ENCODE data around the gene LPGAT1. TPM values are rescaled to one million over a fixed set of nuclear protein-coding genes. Genes with fewer than 3 reads are reported as not detected.

The LPGAT1 gene
- polyA plus RNA-seq, 1 donor = 222 TPM

DNA sequence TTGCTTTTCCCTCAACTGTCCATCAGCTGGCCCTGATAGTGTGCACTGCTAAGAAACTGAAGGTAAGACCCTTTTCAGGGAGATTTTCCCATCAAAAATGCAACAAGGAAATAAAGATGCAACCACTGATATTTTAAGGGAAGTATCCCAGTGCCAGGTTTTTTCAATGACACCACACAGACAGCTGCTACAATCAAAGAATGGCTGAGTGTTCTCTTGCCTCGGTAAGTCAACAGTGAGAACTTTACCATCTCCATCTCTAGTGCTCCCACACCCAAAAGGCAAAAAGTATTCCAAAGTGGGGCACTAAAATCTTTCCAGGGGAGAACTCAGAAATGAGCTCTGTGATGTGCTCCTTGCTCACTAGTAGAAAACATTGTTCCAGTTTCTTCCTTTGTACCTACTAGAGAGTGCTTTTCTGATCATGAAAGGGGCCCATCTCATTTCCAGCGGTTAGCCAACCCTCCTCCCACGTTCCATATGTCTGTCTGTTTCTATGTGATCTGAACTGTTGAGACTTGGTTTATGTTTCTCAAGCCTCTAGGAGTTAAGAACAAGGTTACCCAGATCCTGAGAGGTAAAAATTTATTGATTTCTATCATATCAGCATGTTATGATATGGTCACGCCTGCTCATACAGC is 87.6 kb downstream of the LPGAT1 start:
- Histone ChIP-seq H3K27me3 (ENCODE audit: control insufficient read depth, insufficient read depth, low read length) (no peaks in the 10 kb centered on the region), H3K4me3 (ENCODE audit: low read length) (no peak overlapping the region), H3K27ac (ENCODE audit: low read length) (no peak overlapping the region), H3K9me3 (ENCODE audit: control insufficient read depth, low read depth, low read length) (no peaks in the 10 kb centered on the region), H3K36me3 (ENCODE audit: control insufficient read depth, insufficient read depth, low read length) (peaks cover 7% of the 10 kb centered on the region), H3K4me1 (ENCODE audit: control insufficient read depth, insufficient read depth, low read length) (no peaks in the 10 kb centered on the region)
- DNase-seq = no peak
- WGBS (ENCODE audit: insufficient coverage, low lambda C conversion rate) = no CpG with 5 or more reads among the region's 4 CpGs

DNA sequence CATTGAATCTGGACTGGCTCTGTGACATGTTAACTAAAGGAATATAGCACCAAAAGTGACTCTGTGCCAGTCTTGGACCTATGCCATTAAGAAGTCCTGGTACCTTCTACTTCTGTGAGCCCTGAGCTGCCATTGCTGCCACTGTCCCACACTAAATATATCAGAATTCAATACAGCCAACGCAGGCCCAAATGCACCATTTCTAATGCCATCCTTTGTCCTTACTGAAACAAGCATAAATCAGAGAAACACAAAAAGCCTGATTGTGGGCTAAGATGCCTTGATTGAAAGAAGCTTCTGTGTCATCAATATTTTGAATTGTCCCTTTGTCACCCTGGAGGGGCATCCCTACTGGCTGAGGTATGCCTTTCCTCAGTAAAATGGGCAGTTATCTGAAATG is 88.3 kb downstream of the LPGAT1 start:
- Histone ChIP-seq H3K4me1 (ENCODE audit: control insufficient read depth, insufficient read depth, low read length) (no peaks in the 10 kb centered on the region), H3K36me3 (ENCODE audit: control insufficient read depth, insufficient read depth, low read length) (peaks cover 2% of the 10 kb centered on the region), H3K9me3 (ENCODE audit: control insufficient read depth, low read depth, low read length) (no peaks in the 10 kb centered on the region), H3K27ac (ENCODE audit: low read length) (no peak overlapping the region), H3K4me3 (ENCODE audit: low read length) (no peak overlapping the region), H3K27me3 (ENCODE audit: control insufficient read depth, insufficient read depth, low read length) (no peaks in the 10 kb centered on the region)
- 100% methylated on average over 1 of the region's 1 CpG for WGBS (ENCODE audit: insufficient coverage, low lambda C conversion rate)
- no peak for DNase-seq

DNA sequence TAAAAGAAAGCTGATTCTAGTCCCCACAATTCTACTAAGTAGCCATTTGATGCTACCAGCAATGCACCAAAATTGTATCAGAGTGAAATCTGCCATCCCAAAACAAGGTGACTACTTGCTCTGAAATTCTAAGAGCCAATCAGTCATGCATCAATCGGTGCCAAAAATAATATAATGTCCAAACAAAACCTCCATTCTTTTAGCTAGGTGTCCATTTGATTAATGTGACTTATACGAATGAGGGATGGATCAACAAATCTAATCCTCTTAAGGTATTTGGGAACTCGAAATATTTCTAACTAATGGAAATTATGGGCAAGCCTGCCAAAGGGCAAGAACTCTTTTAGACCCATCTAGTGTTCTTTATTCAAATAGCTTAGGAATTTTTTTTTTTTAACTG is 88.8 kb downstream of the LPGAT1 start:
- Histone ChIP-seq H3K36me3 (ENCODE audit: control insufficient read depth, insufficient read depth, low read length) (peaks cover 2% of the 10 kb centered on the region), H3K9me3 (ENCODE audit: control insufficient read depth, low read depth, low read length) (no peaks in the 10 kb centered on the region), H3K4me1 (ENCODE audit: control insufficient read depth, insufficient read depth, low read length) (no peaks in the 10 kb centered on the region), H3K27me3 (ENCODE audit: control insufficient read depth, insufficient read depth, low read length) (no peaks in the 10 kb centered on the region), H3K27ac (ENCODE audit: low read length) (no peak overlapping the region), H3K4me3 (ENCODE audit: low read length) (no peak overlapping the region)
- no peak for DNase-seq
- WGBS (ENCODE audit: insufficient coverage, low lambda C conversion rate) = 100% methylated on average over 1 of the region's 3 CpGs

DNA sequence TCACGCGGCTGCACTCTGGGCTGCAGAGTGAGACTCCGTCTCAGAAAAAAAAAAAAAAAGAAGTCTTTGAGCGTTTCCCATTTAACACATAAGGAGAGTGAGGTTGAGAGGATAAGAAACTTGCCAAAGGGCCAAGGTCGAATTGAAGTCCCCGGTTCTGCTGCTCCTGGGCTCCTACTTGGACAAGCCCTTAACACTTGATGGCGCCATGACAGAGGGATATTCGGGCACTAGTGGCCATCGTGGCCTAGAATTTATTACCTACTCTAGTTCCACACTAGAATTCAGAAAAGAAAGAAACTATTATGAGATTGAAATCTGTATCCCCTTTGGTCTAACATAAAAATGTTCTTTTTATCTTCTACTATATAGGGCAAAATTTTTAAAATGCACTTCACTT is 89.4 kb downstream of the LPGAT1 start:
- Histone ChIP-seq H3K4me3 (ENCODE audit: low read length) (no peak overlapping the region), H3K27ac (ENCODE audit: low read length) (no peak overlapping the region), H3K36me3 (ENCODE audit: control insufficient read depth, insufficient read depth, low read length) (no peaks in the 10 kb centered on the region), H3K4me1 (ENCODE audit: control insufficient read depth, insufficient read depth, low read length) (no peaks in the 10 kb centered on the region), H3K27me3 (ENCODE audit: control insufficient read depth, insufficient read depth, low read length) (no peaks in the 10 kb centered on the region), H3K9me3 (ENCODE audit: control insufficient read depth, low read depth, low read length) (no peaks in the 10 kb centered on the region)
- DNase-seq = no peak
- 60% methylated on average over 1 of the region's 9 CpGs for WGBS (ENCODE audit: insufficient coverage, low lambda C conversion rate)

DNA sequence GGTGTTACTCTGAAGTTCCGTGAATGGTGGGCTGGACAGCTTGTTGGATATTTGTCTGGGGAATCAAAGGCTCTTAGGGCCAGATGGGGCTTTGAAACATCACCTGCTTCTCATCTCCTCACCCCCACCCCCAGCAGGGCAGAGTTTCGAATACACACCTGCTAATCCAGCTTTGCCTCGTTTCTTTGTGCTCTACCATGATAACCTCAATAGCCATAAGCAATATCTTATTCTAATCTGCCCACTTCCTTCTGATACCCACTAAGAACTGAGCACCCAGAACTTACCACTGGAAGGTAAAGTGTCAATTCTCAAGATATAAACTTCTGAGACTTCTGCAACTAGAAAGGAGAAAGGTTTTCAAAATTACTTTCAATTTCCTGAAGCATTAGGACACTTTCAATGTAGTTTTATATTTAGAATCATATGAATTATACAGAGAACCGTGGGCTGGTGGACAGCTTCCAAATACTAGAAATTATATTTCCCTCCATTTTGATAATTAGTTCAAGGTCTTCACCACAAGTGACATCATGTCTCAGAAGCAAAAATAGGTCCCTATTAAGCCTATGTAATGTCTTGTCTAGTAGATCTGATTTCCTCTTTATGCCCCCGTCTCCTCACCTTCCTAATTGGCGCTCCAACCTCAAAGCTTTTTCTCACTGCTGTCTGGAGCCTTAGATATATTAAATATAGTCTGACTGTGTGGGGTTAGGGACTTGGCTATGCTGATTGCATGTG is 90.7 kb downstream of the LPGAT1 start:
- no peak overlapping the region for H3K4me3 ChIP-seq (ENCODE audit: low read length)
- no peak for DNase-seq
- H3K27ac ChIP-seq (ENCODE audit: low read length) = no peak overlapping the region
- H3K36me3 ChIP-seq (ENCODE audit: control insufficient read depth, insufficient read depth, low read length) = no peaks in the 10 kb centered on the region
- peaks cover 3% of the 10 kb centered on the region for H3K4me1 ChIP-seq (ENCODE audit: control insufficient read depth, insufficient read depth, low read length)
- H3K9me3 ChIP-seq (ENCODE audit: control insufficient read depth, low read depth, low read length) = no peaks in the 10 kb centered on the region
- 56% methylated on average over 2 of the region's 6 CpGs for WGBS (ENCODE audit: insufficient coverage, low lambda C conversion rate)
- no peaks in the 10 kb centered on the region for H3K27me3 ChIP-seq (ENCODE audit: control insufficient read depth, insufficient read depth, low read length)

DNA sequence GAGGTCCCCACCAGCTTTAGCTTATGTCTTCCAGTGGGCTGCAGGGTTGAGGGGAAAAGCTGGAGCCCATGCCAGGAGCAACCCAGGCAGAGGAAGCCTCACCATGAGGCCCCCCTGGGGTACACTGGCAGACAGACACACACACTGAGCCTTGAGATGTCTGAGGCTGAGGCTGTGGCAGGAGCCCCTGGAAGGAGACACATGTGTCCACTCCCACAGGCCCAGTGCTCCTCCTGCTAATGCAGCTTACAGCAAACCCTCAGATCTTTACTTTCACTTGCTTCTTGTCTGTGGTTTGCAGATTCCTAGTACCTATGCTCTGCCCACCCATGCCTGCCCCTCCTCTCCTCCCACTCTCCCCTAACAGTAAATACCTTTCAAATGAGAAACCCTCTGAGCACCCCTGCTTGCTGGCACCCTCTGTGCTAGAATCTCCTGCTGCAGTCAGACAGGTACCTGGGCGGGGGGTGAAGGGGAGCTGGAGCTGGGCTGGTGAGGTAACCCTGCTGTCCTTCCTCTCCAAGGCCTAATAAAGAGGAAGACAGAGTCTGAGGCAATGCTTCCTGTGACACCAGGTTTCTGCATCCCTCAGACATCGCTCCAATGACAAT is 91.8 kb downstream of the LPGAT1 start:
- WGBS (ENCODE audit: insufficient coverage, low lambda C conversion rate) = no CpG with 5 or more reads among the region's 2 CpGs
- no peak for DNase-seq
- no peak overlapping the region for H3K27ac ChIP-seq (ENCODE audit: low read length)
- no peaks in the 10 kb centered on the region for H3K36me3 ChIP-seq (ENCODE audit: control insufficient read depth, insufficient read depth, low read length)
- no peaks in the 10 kb centered on the region for H3K9me3 ChIP-seq (ENCODE audit: control insufficient read depth, low read depth, low read length)
- H3K4me1 ChIP-seq (ENCODE audit: control insufficient read depth, insufficient read depth, low read length) = peaks cover 3% of the 10 kb centered on the region
- no peak overlapping the region for H3K4me3 ChIP-seq (ENCODE audit: low read length)
- no peaks in the 10 kb centered on the region for H3K27me3 ChIP-seq (ENCODE audit: control insufficient read depth, insufficient read depth, low read length)

DNA sequence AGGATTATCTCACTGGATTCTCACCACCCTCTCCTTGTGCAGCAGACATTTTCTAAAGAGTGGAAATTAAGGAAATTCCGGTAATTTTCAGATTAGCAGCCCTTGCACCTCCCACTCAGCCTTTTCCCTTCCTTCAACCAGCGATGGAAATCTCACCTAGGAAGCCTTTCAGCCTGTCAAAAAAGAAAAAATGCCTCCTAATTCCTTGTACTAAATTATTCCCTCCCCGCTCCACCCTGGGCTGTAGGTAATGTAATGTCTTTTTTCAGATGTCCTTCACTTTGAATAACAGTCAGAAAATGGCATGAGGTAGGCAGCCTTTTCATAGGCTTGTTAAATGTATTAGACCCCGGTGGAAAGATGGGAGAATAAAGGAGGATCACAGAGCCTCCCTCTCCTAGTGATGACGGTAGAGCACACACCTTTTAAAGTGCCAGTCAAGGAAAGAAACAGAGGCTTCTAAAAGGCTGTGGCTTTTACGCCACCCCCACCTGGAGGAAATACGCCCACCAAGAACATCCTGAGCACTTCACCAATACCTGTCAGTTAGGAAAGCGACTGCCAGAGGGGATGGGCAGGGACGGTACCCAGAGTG is 92.4 kb downstream of the LPGAT1 start:
- H3K4me3 ChIP-seq (ENCODE audit: low read length) = no peak overlapping the region
- no peaks in the 10 kb centered on the region for H3K27me3 ChIP-seq (ENCODE audit: control insufficient read depth, insufficient read depth, low read length)
- no peaks in the 10 kb centered on the region for H3K9me3 ChIP-seq (ENCODE audit: control insufficient read depth, low read depth, low read length)
- peaks cover 3% of the 10 kb centered on the region for H3K4me1 ChIP-seq (ENCODE audit: control insufficient read depth, insufficient read depth, low read length)
- 100% methylated on average over 1 of the region's 9 CpGs for WGBS (ENCODE audit: insufficient coverage, low lambda C conversion rate)
- no peak overlapping the region for H3K27ac ChIP-seq (ENCODE audit: low read length)
- DNase-seq = no peak
- no peaks in the 10 kb centered on the region for H3K36me3 ChIP-seq (ENCODE audit: control insufficient read depth, insufficient read depth, low read length)

DNA sequence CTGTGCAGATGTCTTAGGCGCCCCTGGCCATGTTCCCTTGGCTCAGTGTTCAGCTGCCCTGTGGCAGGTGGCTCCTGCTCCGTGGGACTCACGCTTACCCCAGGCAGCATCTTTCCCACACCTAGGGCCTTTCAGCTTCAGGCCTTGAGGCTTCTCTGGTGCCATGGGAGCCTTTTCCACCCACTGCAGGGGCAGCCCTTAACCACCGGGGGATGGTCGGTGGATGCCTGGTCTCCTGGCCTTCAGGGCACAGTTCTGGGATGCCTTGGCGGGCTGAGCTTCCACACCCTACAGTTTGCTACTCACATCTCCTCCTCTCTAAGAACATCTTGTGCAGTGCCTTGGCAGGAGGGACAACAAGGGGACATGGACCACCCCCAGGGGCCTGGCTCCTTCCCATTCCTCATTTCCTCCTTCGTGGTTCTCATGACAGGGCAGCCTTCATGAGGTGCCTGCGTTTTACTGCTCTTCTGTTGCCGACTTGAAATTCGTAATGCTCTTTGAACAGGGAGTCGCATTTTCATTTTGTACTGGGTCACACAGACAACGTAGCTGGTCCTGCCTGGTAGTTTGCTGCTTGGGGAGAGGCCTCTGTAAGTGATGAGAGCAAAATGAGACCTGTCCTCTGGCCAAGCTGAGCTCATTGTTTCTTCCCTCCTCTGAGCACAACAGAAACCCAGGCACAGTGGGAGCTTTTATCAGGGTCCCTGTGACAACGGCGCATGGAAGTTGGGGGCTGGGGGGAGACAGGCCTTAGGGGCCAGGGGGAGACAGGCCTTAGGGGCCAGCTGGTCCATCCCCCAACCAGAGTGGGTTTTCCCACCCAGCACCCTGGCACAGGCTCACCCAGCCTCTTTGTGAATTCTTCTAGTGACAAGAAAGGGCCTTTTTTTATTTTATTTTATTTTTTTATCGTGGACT is 93.2 kb downstream of the LPGAT1 start:
- WGBS (ENCODE audit: insufficient coverage, low lambda C conversion rate) = 100% methylated on average over 1 of the region's 15 CpGs
- H3K9me3 ChIP-seq (ENCODE audit: control insufficient read depth, low read depth, low read length) = no peaks in the 10 kb centered on the region
- DNase-seq = no peak

DNA sequence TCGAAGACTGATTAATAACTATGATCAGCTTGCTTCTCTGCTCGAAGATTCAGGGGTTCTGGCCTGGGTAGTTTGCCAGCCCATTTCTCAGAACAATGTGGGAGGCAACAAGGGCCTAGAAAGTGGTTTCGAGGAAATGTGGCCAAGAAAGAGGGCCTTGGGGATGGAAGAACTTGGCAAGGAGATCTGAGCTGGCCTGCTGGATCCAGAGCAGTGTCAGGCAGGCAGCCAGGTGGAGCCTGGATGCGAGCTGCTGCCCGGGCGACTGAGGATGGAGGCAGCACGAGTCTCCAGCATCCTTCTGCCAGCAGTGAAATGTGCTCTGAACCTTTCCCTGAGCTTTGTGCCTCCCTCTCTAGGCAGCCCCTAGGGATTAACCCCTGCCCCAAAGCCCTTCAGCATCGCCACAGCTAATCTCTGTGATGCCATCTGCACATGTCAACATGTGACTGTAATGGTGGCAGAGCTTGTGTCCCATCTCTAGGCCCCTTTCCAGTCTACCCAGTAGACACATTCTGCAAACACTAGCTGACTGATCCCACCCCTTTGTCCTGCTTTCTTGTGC is 94.1 kb downstream of the LPGAT1 start:
- WGBS (ENCODE audit: insufficient coverage, low lambda C conversion rate) = 80% methylated on average over 1 of the region's 8 CpGs
- Histone ChIP-seq H3K4me3 (ENCODE audit: low read length) (no peak overlapping the region), H3K27me3 (ENCODE audit: control insufficient read depth, insufficient read depth, low read length) (no peaks in the 10 kb centered on the region), H3K9me3 (ENCODE audit: control insufficient read depth, low read depth, low read length) (no peaks in the 10 kb centered on the region), H3K27ac (ENCODE audit: low read length) (no peak overlapping the region), H3K4me1 (ENCODE audit: control insufficient read depth, insufficient read depth, low read length) (peaks cover 3% of the 10 kb centered on the region), H3K36me3 (ENCODE audit: control insufficient read depth, insufficient read depth, low read length) (no peaks in the 10 kb centered on the region)
- DNase-seq = no peak

More for the DNA sequence above, 93.2 kb downstream of the LPGAT1 start:
- Histone ChIP-seq H3K4me3 (ENCODE audit: low read length) (no peak overlapping the region), H3K36me3 (ENCODE audit: control insufficient read depth, insufficient read depth, low read length) (no peaks in the 10 kb centered on the region), H3K27me3 (ENCODE audit: control insufficient read depth, insufficient read depth, low read length) (no peaks in the 10 kb centered on the region), H3K4me1 (ENCODE audit: control insufficient read depth, insufficient read depth, low read length) (peaks cover 3% of the 10 kb centered on the region), H3K27ac (ENCODE audit: low read length) (no peak overlapping the region)

All from large intestine (tissue), 3 donors.